ENCODE measurements around the gene APOD. TPM values are rescaled to one million over a fixed set of nuclear protein-coding genes. Genes with fewer than 3 reads are reported as not detected.

Gene APOD
- total RNA-seq, 2 experiments from 2014 or later, result not detected

- ATAC-seq (no peak), DNase-seq (no peak)
- H3K27ac Mint-ChIP-seq, result peak overlapping the region; percentile 40
- intact Hi-C loops (cut with micrococcal nuclease), result loop anchor here (2.0 kb wide), 1 partner anchor 252 kb away; the partner anchor contains the start of gene XXYLT1
- peak; percentile 93 for TF ChIP-seq CTCF (IDR thresholded peaks at IDR 0.05)
- H3K27me3 Mint-ChIP-seq, result no peaks in the 10 kb centered on the region
- CTCF ChIA-PET, result interaction anchor here (0.6 to 10.5 kb wide), 32 partner anchors 9 to 840 kb away, joined by 3 to 256 read pairs (median 4); partner anchors contain the start of genes ACAP2, PPP1R2 and XXYLT1
- no peaks in the 10 kb centered on the region for H3K9me3 Mint-ChIP-seq
- peaks cover 39% of the 10 kb centered on the region for H3K4me1 Mint-ChIP-seq (ENCODE audit: low read depth)
- POLR2A ChIA-PET, result interaction anchor here (0.7 to 3.7 kb wide), 4 partner anchors 12 to 253 kb away, joined by 4 to 12 read pairs (median 5); partner anchors contain the start of genes PPP1R2 and XXYLT1
- no peak overlapping the region for H3K4me3 Mint-ChIP-seq
- peaks cover 45% of the 10 kb centered on the region for H3K36me3 Mint-ChIP-seq (ENCODE audit: low read depth)
These were observed 61.3 kb downstream of the APOD start for GRCh38 chr3:195522254-195523023.

Other genes starting within 250 kb of the APOD start
- gene ACAP2, start 140.9 kb downstream of the APOD start, total RNA-seq, result 10 to 100 TPM; 54.6 to 55.7 TPM
- gene PPP1R2, start 40.6 kb downstream of the APOD start, total RNA-seq, result 10 to 100 TPM; 86.7 to 89.0 TPM
- under 1 TPM; 0.20 to 0.65 TPM for gene MUC20, start 137.0 kb upstream of the APOD start, total RNA-seq
- under 1 TPM; 0.20 to 0.31 TPM for gene MUC4, start 228.0 kb upstream of the APOD start, total RNA-seq

Data from activated CD8-positive, alpha-beta T cell treated with anti-CD3 and anti-CD28 coated beads for 36 hours (primary cell).